Vagina (tissue), 2 donors: ENCODE measurements around the gene MB. TPM values are rescaled to one million over a fixed set of nuclear protein-coding genes. Genes with fewer than 3 reads are reported as not detected.

ENCODE experiments used
- DNase-seq, 2 donors: peaks; one replicate each; pipeline ENCODE4 v3.0.0-alpha.2; 2017; ENCODE audit errors: extremely low spot score in 2 of 2
- H3K27ac ChIP-seq: fragments of 200-600 bp; sonication (generic); one replicate; pipeline ENCODE4 v1.5.1; 2019
- H3K27me3 ChIP-seq: fragments of 200-600 bp; sonication (generic); one replicate; pipeline ENCODE4 v1.5.1; 2019
- H3K36me3 ChIP-seq, 2 donors: fragments of 200-600 bp; sonication (generic); one replicate each; pipeline ENCODE4 v1.5.1; 2017 to 2019
- H3K4me1 ChIP-seq: fragments of 200-600 bp; sonication (generic); one replicate; pipeline ENCODE4 v1.5.1; 2019
- H3K4me3 ChIP-seq, 2 donors: fragments of 200-600 bp; sonication (generic); 1 replicate in 1 of 2; 2 replicates in 1 of 2; pipeline ENCODE4 v1.5.1; 2016 to 2019
- H3K9me3 ChIP-seq: fragments of 200-600 bp; sonication (generic); one replicate; pipeline ENCODE4 v1.5.1; 2019
- CTCF ChIP-seq, 3 experiments: fragments of 450-650 bp in 2 of 3; fragments of 200-600 bp in 1 of 3; sonication (generic) in 1 of 3; IDR thresholded peaks; one replicate each; pipeline ENCODE4 v1.5.1; 2017 to 2019; ENCODE audit warnings: antibody characterized with exemption in 3 of 3, mild to moderate bottlenecking in 2 of 3, moderate library complexity in 2 of 3
- POLR2A ChIP-seq, 2 donors: fragments of 450-650 bp; IDR thresholded peaks; one replicate each; pipeline ENCODE4 v1.6.1; 2017; ENCODE audit warnings: antibody characterized with exemption in 2 of 2, mild to moderate bottlenecking in 2 of 2, moderate library complexity in 2 of 2
- POLR2AphosphoS5 ChIP-seq, 2 donors: sonication (generic); formaldehyde crosslinking; IDR thresholded peaks; one replicate each; pipeline ENCODE4 v1.9.0; 2017; ENCODE audit warnings: antibody characterized with exemption in 2 of 2, mild to moderate bottlenecking in 2 of 2, low read depth in 1 of 2; ENCODE audit not compliant: insufficient read depth in 1 of 2
- intact Hi-C: fragments of 100-400 bp; cut with DNase I; formaldehyde crosslinking; loops from one replicate; pipeline ENCODE4 v1.15.1; 2023
- total RNA-seq: library from RNA; depleted of rRNA; stranded (reverse); fragments of >200 nt; gene quantifications from one replicate; pipeline ENCODE4 v1.2.3, GENCODE V29; 2016

The MB gene
- total RNA-seq, 1 donor from 2014 or later: not detected

DNA sequence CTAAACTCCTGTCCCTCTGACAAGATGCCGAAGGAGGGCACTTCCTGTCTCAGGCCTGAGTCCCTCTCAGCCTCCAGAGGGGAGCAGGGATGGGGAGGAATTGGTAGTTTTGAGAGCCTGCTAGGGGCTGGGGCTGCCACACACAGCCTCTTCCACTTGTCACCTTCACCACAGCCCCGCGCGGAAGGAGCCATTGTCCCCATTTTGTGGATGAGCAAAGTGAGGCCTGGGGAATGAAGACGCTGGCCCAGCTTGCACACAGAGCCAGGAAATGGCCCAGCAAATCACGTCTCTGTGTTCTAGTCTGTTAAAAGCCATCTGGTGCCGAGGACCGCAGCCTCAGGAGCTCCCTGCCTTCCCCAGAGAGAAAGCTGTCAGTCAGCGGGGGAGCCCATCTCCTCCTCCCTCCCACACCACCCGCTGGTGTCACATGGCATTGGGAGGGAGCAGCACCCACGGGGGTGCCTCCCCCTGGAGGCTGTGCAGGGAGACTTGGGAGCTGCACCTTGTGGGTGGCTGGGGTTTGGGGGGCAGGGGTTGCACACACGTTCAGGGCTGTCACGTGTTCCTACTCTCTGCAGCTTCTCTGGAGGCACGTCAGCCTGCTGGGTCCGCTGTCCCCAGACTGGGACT, 41.9 kb downstream of the MB start:
- H3K27ac ChIP-seq: no peak overlapping the region
- DNase-seq: no peak
- H3K27me3 ChIP-seq: no peaks in the 10 kb centered on the region
- intact Hi-C loops: no loop called here
- no peaks in the 10 kb centered on the region for H3K36me3 ChIP-seq
- no peaks in the 10 kb centered on the region for H3K9me3 ChIP-seq
- H3K4me1 ChIP-seq: no peaks in the 10 kb centered on the region
- no peak overlapping the region for H3K4me3 ChIP-seq
- no peak for TF ChIP-seq POLR2A (IDR thresholded peaks at IDR 0.05)
- no peak for TF ChIP-seq CTCF (IDR thresholded peaks at IDR 0.05)
- TF ChIP-seq POLR2AphosphoS5 (IDR thresholded peaks at IDR 0.05; ENCODE audit: insufficient read depth in 1 of 2, low read depth in 1 of 2): no peak

DNA sequence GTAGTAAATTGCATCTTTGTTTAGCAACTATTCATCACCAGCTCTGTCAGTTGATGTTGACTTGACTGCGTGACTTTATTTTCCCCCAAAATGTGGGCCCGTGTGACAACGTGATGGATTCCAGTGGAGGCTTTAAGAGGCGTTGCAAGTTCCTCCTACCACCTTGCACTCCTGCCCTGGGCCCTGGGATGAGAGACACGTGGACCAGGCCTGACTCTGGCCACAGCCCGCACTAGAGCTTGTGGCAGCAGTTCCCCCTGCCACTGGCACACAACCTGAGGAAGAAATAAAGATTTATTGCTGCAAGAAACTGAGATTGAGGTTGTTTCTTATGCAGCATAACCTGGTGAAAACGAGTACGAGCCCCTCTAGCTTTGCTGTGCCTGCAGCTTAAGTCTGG, 44.6 kb downstream of the MB start:
- Histone ChIP-seq H3K9me3 (no peaks in the 10 kb centered on the region), H3K27me3 (no peaks in the 10 kb centered on the region), H3K27ac (no peak overlapping the region), H3K4me3 (no peak overlapping the region), H3K4me1 (peaks cover 4% of the 10 kb centered on the region), H3K36me3 (no peaks in the 10 kb centered on the region)
- no peak for TF ChIP-seq CTCF (IDR thresholded peaks at IDR 0.05)
- no peak for TF ChIP-seq POLR2A (IDR thresholded peaks at IDR 0.05)
- TF ChIP-seq POLR2AphosphoS5 (IDR thresholded peaks at IDR 0.05; ENCODE audit: insufficient read depth in 1 of 2, low read depth in 1 of 2): no peak
- intact Hi-C loops: no loop called here
- no peak for DNase-seq

DNA sequence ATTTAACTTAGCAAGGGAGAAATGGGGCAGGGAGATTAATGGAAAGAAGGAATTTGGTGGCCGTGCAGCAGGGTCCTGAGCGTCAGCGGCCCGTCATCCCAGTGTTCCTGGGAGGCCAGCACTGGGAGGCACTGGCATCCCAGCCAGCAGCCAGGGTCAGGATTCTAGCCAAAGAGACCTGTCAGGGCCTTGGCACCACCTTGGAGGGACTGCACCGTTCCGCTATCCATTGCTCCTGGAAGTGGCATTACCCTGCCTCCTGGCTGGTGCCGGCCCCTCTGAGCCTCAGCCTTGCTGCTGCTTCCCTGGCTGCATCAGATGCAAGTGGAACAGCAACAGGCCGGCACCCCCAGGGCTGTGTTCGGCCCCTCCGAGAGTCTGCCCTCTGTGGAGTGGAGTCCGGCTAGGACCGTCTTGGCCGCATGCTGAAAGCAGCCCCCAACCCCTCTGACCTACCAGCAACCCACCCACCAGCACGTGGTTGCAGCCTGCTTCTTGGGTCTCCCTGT, 46.4 kb downstream of the MB start:
- peaks cover 9% of the 10 kb centered on the region for H3K4me1 ChIP-seq
- no peak overlapping the region for H3K27ac ChIP-seq
- H3K9me3 ChIP-seq: no peaks in the 10 kb centered on the region
- DNase-seq: no peak
- no peak overlapping the region for H3K4me3 ChIP-seq
- no peak for TF ChIP-seq CTCF (IDR thresholded peaks at IDR 0.05)
- no peak for TF ChIP-seq POLR2A (IDR thresholded peaks at IDR 0.05)
- no peak for TF ChIP-seq POLR2AphosphoS5 (IDR thresholded peaks at IDR 0.05; ENCODE audit: insufficient read depth in 1 of 2, low read depth in 1 of 2)
- intact Hi-C loops: no loop called here
- no peaks in the 10 kb centered on the region for H3K36me3 ChIP-seq
- no peaks in the 10 kb centered on the region for H3K27me3 ChIP-seq

DNA sequence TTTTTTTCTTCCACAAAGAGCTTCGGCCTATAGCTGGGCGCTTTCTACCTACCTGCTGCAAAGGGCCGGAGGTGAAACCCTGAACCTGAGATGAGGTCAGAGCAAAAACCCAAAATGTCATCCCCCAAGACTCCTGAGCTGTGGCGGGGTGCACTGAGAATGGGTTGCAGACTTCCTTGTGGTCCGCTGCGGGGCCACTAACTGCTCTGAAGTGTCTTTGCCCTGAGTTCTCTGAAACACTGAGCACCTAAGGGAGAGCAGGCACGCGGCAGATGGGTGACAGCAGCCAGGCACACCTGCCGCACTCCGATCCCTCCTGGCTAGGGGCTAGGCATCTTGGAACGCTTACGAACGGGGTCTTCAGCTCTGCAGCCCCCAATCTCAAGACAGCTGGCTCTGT, 47.2 kb downstream of the MB start:
- TF ChIP-seq CTCF (IDR thresholded peaks at IDR 0.05) (no peak), POLR2AphosphoS5 (IDR thresholded peaks at IDR 0.05; ENCODE audit: insufficient read depth in 1 of 2, low read depth in 1 of 2) (no peak), POLR2A (IDR thresholded peaks at IDR 0.05) (no peak)
- Histone ChIP-seq H3K9me3 (no peaks in the 10 kb centered on the region), H3K4me3 (no peak overlapping the region), H3K27me3 (no peaks in the 10 kb centered on the region), H3K36me3 (no peaks in the 10 kb centered on the region), H3K27ac (no peak overlapping the region), H3K4me1 (peaks cover 11% of the 10 kb centered on the region)
- intact Hi-C loops: no loop called here
- no peak for DNase-seq
